DND-41 (cell line): ENCODE measurements around the gene LRRC3C.

ENCODE experiments used
- ATAC-seq: fragments of 200-7000 bp; cut with Tn5 transposase; 3 replicates; pipeline ENCODE4 v1.9.1; 2021; ENCODE audit warnings: low read depth; ENCODE audit not compliant: insufficient read depth
- DNase-seq: peaks from one replicate; pipeline ENCODE4 v3.0.0-alpha.2; 2020
- H2AFZ ChIP-seq: 2 replicates; pipeline ENCODE4 v1.6.0; 2012; ENCODE audit warnings: low read depth, low read length
- H3K27ac ChIP-seq: 2 replicates; pipeline ENCODE4 v1.5.1; 2012; ENCODE audit warnings: low read length, inconsistent platforms
- H3K27me3 ChIP-seq: fragments of 200-600 bp; sonication (generic); 2 replicates; pipeline ENCODE4 v1.6.0; 2012; ENCODE audit warnings: low read length, mild to moderate bottlenecking, inconsistent platforms; ENCODE audit not compliant: insufficient read depth, poor library complexity
- H3K36me3 ChIP-seq: 2 replicates; pipeline ENCODE4 v1.5.1; 2012; ENCODE audit warnings: low read length, inconsistent platforms; ENCODE audit not compliant: insufficient read depth
- H3K4me1 ChIP-seq: 2 replicates; pipeline ENCODE4 v1.5.1; 2012; ENCODE audit warnings: mild to moderate bottlenecking, low read length; ENCODE audit not compliant: insufficient read depth
- H3K4me2 ChIP-seq: 2 replicates; pipeline ENCODE4 v1.6.0; 2012; ENCODE audit warnings: mild to moderate bottlenecking, moderate library complexity, low read length, inconsistent platforms; ENCODE audit not compliant: insufficient read depth
- H3K4me3 ChIP-seq, 2 experiments: fragments of 200-600 bp in 1 of 2; shearing (Covaris generic) in 1 of 2; 2 replicates each; pipeline ENCODE4 v1.5.1; 2012 to 2016; ENCODE audit warnings: inconsistent platforms in 2 of 2, low read length in 2 of 2, mild to moderate bottlenecking in 2 of 2, low read depth in 1 of 2, moderate library complexity in 1 of 2
- H3K79me2 ChIP-seq: 2 replicates; pipeline ENCODE4 v1.6.0; 2012; ENCODE audit warnings: low read length, inconsistent platforms; ENCODE audit not compliant: insufficient read depth
- H3K9ac ChIP-seq: 2 replicates; pipeline ENCODE4 v1.6.0; 2012; ENCODE audit warnings: low read depth, mild to moderate bottlenecking, inconsistent platforms, low read length, moderate library complexity
- H3K9me3 ChIP-seq: 2 replicates; pipeline ENCODE4 v1.5.1; 2012; ENCODE audit warnings: low read length, moderate library complexity, mild to moderate bottlenecking, inconsistent platforms; ENCODE audit not compliant: insufficient read depth, severe bottlenecking
- H4K20me1 ChIP-seq: 2 replicates; pipeline ENCODE4 v1.6.0; 2012; ENCODE audit warnings: low read length; ENCODE audit not compliant: insufficient read depth
- EZH2 ChIP-seq: IDR thresholded peaks from 3 replicates; pipeline ENCODE4 v1.6.1; 2012; ENCODE audit warnings: borderline replicate concordance, low read depth, mild to moderate bottlenecking, moderate library complexity, low read length, inconsistent platforms; ENCODE audit not compliant: severe bottlenecking
- TF ChIP-seq, protein P1 (sequence below): IDR thresholded peaks from 2 replicates; pipeline ENCODE4 v1.5.1; 2012; ENCODE audit warnings: borderline replicate concordance, low read length, moderate library complexity, mild to moderate bottlenecking; ENCODE audit not compliant: poor library complexity, severe bottlenecking; ENCODE audit errors: extremely low read depth

The LRRC3C gene

GRCh38 chr17:39968761-39969160, 41.2 kb downstream of the LRRC3C start:
- Histone ChIP-seq H3K4me3 (no peak overlapping the region), H3K27ac (no peak overlapping the region), H3K79me2 (no peaks in the 10 kb centered on the region), H3K9me3 (no peaks in the 10 kb centered on the region), H4K20me1 (no peaks in the 10 kb centered on the region), H3K27me3 (peaks cover 27% of the 10 kb centered on the region), H3K36me3 (no peaks in the 10 kb centered on the region), H2AFZ (no peak overlapping the region), H3K4me1 (no peaks in the 10 kb centered on the region), H3K4me2 (no peak overlapping the region), H3K9ac (no peak overlapping the region)
- ATAC-seq (no peak), DNase-seq (no peak)
- TF ChIP-seq EZH2, result no peak
- TF ChIP-seq, protein P1, sequence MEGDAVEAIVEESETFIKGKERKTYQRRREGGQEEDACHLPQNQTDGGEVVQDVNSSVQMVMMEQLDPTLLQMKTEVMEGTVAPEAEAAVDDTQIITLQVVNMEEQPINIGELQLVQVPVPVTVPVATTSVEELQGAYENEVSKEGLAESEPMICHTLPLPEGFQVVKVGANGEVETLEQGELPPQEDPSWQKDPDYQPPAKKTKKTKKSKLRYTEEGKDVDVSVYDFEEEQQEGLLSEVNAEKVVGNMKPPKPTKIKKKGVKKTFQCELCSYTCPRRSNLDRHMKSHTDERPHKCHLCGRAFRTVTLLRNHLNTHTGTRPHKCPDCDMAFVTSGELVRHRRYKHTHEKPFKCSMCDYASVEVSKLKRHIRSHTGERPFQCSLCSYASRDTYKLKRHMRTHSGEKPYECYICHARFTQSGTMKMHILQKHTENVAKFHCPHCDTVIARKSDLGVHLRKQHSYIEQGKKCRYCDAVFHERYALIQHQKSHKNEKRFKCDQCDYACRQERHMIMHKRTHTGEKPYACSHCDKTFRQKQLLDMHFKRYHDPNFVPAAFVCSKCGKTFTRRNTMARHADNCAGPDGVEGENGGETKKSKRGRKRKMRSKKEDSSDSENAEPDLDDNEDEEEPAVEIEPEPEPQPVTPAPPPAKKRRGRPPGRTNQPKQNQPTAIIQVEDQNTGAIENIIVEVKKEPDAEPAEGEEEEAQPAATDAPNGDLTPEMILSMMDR, result no peak

- Histone ChIP-seq H3K9me3 (no peaks in the 10 kb centered on the region), H2AFZ (no peak overlapping the region), H3K4me3 (no peak overlapping the region), H3K27ac (no peak overlapping the region), H3K27me3 (peaks cover 27% of the 10 kb centered on the region), H3K79me2 (no peaks in the 10 kb centered on the region), H3K36me3 (no peaks in the 10 kb centered on the region), H3K4me2 (no peak overlapping the region), H3K4me1 (no peaks in the 10 kb centered on the region), H4K20me1 (no peaks in the 10 kb centered on the region), H3K9ac (no peak overlapping the region)
- DNase-seq (no peak), ATAC-seq (no peak)
- TF ChIP-seq, protein P1, result no peak
- TF ChIP-seq EZH2, result no peak
Observed at GRCh38 chr17:39969375-39969774, 41.8 kb downstream of the LRRC3C start.

- no peak overlapping the region for H3K27ac ChIP-seq
- no peak overlapping the region for H3K4me3 ChIP-seq
- H3K9ac ChIP-seq, result no peak overlapping the region
- H3K4me1 ChIP-seq, result no peaks in the 10 kb centered on the region
- no peak overlapping the region for H2AFZ ChIP-seq
- no peak for ATAC-seq
- H3K4me2 ChIP-seq, result no peak overlapping the region
- H3K9me3 ChIP-seq, result no peaks in the 10 kb centered on the region
- H3K79me2 ChIP-seq, result no peaks in the 10 kb centered on the region
- no peaks in the 10 kb centered on the region for H3K36me3 ChIP-seq
- TF ChIP-seq EZH2, result no peak
- TF ChIP-seq, protein P1, result no peak
- H3K27me3 ChIP-seq, result peaks cover 27% of the 10 kb centered on the region
- H4K20me1 ChIP-seq, result no peaks in the 10 kb centered on the region
- no peak for DNase-seq
Observed at GRCh38 chr17:39970157-39970692, 42.7 kb downstream of the LRRC3C start.
